WTC11 (cell line): Measurements from ENCODE around the gene ESRRA. TPM values are rescaled to one million over a fixed set of nuclear protein-coding genes. Genes with fewer than 3 reads are reported as not detected.

Source experiments
- microRNA-seq: library from miRNA; unstranded; fragments of <30 nt; microRNA quantifications from one replicate; pipeline ENCODE4 v1.2.0, GENCODE V29; 2022; ENCODE audit warnings: borderline number of aligned reads
- total RNA-seq: library from RNA; stranded (reverse); gene quantifications from 3 replicates; pipeline ENCODE4 v1.2.3, GENCODE V29; 2021

ESRRA gene
- total RNA-seq, 1 experiment from 2014 or later = 81.9 TPM

Small RNA genes lying within 50 kb of the gene (microRNA-seq; reads per million reads assigned to microRNA genes)
- not detected for gene MIR7155

Other genes starting within 250 kb of the ESRRA start
- gene MACROD1, start 139.4 kb upstream of the ESRRA start, total RNA-seq = 36.9 to 54.4 TPM (median 52.9 TPM) in 3 replicates
- 291 to 296 TPM (median 296 TPM) in 3 replicates for gene STIP1, start 119.4 kb upstream of the ESRRA start, total RNA-seq
- gene FERMT3, start 98.8 kb upstream of the ESRRA start, total RNA-seq = 3.8 to 8.2 TPM (median 3.8 TPM) in 3 replicates
- 52.3 to 58.8 TPM (median 53.2 TPM) in 3 replicates for gene TRPT1, start 79.3 kb upstream of the ESRRA start, total RNA-seq
- gene NUDT22, start 79.2 kb upstream of the ESRRA start, total RNA-seq = 59.1 to 64.4 TPM (median 60.1 TPM) in 3 replicates
- gene DNAJC4, start 75.0 kb upstream of the ESRRA start, total RNA-seq = 26.0 to 27.2 TPM (median 27.1 TPM) in 3 replicates
- 51.7 to 62.2 TPM (median 59.7 TPM) in 3 replicates for gene VEGFB, start 70.9 kb upstream of the ESRRA start, total RNA-seq
- gene FKBP2, start 64.4 kb upstream of the ESRRA start, total RNA-seq = 57.2 to 65.9 TPM (median 61.7 TPM) in 3 replicates
- gene PPP1R14B, start 58.6 kb upstream of the ESRRA start, total RNA-seq = 435 to 471 TPM (median 458 TPM) in 3 replicates
- 80.0 to 97.4 TPM (median 82.2 TPM) in 3 replicates for gene PLCB3, start 54.0 kb upstream of the ESRRA start, total RNA-seq
- gene BAD, start 20.9 kb upstream of the ESRRA start, total RNA-seq = 30.5 to 34.7 TPM (median 31.3 TPM) in 3 replicates
- gene GPR137, start 19.7 kb upstream of the ESRRA start, total RNA-seq = 51.1 to 53.8 TPM (median 51.8 TPM) in 3 replicates
- gene KCNK4, start 14.2 kb upstream of the ESRRA start, total RNA-seq = 0.25 to 0.74 TPM (median 0.48 TPM) in 3 replicates
- gene CATSPERZ, start 5.2 kb upstream of the ESRRA start, total RNA-seq = 1.1 to 2.5 TPM (median 2.0 TPM) in 3 replicates
- gene TRMT112, start 12.0 kb downstream of the ESRRA start, total RNA-seq = 285 to 321 TPM (median 314 TPM) in 3 replicates
- gene PRDX5, start 12.6 kb downstream of the ESRRA start, total RNA-seq = 255 to 293 TPM (median 282 TPM) in 3 replicates
- 17.0 to 22.0 TPM (median 19.9 TPM) in 3 replicates for gene CCDC88B, start 34.7 kb downstream of the ESRRA start, total RNA-seq
- gene RPS6KA4, start 53.6 kb downstream of the ESRRA start, total RNA-seq = 16.8 to 18.3 TPM (median 18.3 TPM) in 3 replicates